ENCODE measurements around the gene DCUN1D1.

DCUN1D1 gene

GRCh38 chr3:182962166-182962565, 18.2 kb downstream of the DCUN1D1 start:
- no peak for DNase-seq (ENCODE audit: low spot score)
- no peak for TF ChIP-seq CTCF (IDR thresholded peaks at IDR 0.05; ENCODE audit: extremely low read depth, missing control alignments)

- no peak for TF ChIP-seq CTCF (IDR thresholded peaks at IDR 0.05; ENCODE audit: extremely low read depth, missing control alignments)
- no peak for DNase-seq (ENCODE audit: low spot score)
Measured at GRCh38 chr3:182959474-182960350, 20.6 kb downstream of the DCUN1D1 start.

GRCh38 chr3:182957676-182958266, 22.6 kb downstream of the DCUN1D1 start:
- TF ChIP-seq CTCF (IDR thresholded peaks at IDR 0.05; ENCODE audit: extremely low read depth, missing control alignments), result no peak
- DNase-seq (ENCODE audit: low spot score), result no peak

GRCh38 chr3:182957226-182957625, 23.1 kb downstream of the DCUN1D1 start:
- TF ChIP-seq CTCF (IDR thresholded peaks at IDR 0.05; ENCODE audit: extremely low read depth, missing control alignments), result no peak
- DNase-seq (ENCODE audit: low spot score), result no peak

- no peak for DNase-seq (ENCODE audit: low spot score)
Measured at GRCh38 chr3:182954553-182955235, 25.6 kb downstream of the DCUN1D1 start.

GRCh38 chr3:182949688-182950087, 30.6 kb downstream of the DCUN1D1 start:
- DNase-seq (ENCODE audit: low spot score), result no peak
- TF ChIP-seq CTCF (IDR thresholded peaks at IDR 0.05; ENCODE audit: extremely low read depth, missing control alignments), result no peak

More at GRCh38 chr3:182954553-182955235, 25.6 kb downstream of the DCUN1D1 start:
- TF ChIP-seq CTCF (IDR thresholded peaks at IDR 0.05; ENCODE audit: extremely low read depth, missing control alignments), result no peak

GRCh38 chr3:182948305-182948704, 32.0 kb downstream of the DCUN1D1 start:
- TF ChIP-seq CTCF (IDR thresholded peaks at IDR 0.05; ENCODE audit: extremely low read depth, missing control alignments), result no peak
- DNase-seq (ENCODE audit: low spot score), result no peak

All from GM20000 (cell line).